Breast epithelium (tissue), 3 donors: Measurements from ENCODE around the gene DHCR7.

ENCODE experiments used
- POLR2A ChIP-seq: fragments of 450-650 bp; IDR thresholded peaks from one replicate; pipeline ENCODE4 v1.6.1; 2016; ENCODE audit warnings: antibody characterized with exemption, mild to moderate bottlenecking, moderate library complexity
- POLR2AphosphoS5 ChIP-seq, 3 donors: sonication (generic); formaldehyde crosslinking; IDR thresholded peaks; one replicate each; pipeline ENCODE4 v1.6.1; 2017; ENCODE audit warnings: antibody characterized with exemption in 3 of 3
- TF ChIP-seq, protein P1 (sequence below), 3 donors: fragments of 450-650 bp; IDR thresholded peaks; one replicate each; pipeline ENCODE4 v1.5.1; 2016 to 2017; ENCODE audit warnings: antibody characterized with exemption in 3 of 3, mild to moderate bottlenecking in 3 of 3, moderate library complexity in 3 of 3

DNA sequence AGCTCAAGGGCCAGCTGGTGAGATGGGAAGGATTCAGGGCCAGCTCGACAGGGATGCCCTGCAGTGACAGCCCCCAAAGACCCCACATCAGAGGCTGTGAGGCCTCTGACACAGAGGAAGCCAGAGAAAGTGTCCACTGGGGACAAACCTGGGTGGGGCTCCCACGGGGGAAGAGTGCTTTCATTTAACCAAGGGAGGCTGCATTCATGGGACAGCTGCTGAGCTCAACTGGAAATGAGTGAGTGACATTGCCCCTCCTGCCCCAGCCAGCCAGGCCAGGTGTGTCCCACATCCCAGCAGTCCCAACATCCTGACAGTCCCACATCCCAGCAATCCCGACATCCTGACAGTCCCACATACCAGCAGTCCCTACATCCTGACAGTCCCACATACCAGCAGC lies 61.0 kb downstream of the DHCR7 start:
- TF ChIP-seq, protein P1, sequence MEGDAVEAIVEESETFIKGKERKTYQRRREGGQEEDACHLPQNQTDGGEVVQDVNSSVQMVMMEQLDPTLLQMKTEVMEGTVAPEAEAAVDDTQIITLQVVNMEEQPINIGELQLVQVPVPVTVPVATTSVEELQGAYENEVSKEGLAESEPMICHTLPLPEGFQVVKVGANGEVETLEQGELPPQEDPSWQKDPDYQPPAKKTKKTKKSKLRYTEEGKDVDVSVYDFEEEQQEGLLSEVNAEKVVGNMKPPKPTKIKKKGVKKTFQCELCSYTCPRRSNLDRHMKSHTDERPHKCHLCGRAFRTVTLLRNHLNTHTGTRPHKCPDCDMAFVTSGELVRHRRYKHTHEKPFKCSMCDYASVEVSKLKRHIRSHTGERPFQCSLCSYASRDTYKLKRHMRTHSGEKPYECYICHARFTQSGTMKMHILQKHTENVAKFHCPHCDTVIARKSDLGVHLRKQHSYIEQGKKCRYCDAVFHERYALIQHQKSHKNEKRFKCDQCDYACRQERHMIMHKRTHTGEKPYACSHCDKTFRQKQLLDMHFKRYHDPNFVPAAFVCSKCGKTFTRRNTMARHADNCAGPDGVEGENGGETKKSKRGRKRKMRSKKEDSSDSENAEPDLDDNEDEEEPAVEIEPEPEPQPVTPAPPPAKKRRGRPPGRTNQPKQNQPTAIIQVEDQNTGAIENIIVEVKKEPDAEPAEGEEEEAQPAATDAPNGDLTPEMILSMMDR (IDR thresholded peaks at IDR 0.05) = no peak
- no peak for TF ChIP-seq POLR2A
- no peak for TF ChIP-seq POLR2AphosphoS5 (IDR thresholded peaks at IDR 0.05)
